Measurements from ENCODE around the gene PALD1.
A peak's percentile ranks its signal among the peaks of the same experiment; 100 is the strongest.

Gene PALD1

DNA sequence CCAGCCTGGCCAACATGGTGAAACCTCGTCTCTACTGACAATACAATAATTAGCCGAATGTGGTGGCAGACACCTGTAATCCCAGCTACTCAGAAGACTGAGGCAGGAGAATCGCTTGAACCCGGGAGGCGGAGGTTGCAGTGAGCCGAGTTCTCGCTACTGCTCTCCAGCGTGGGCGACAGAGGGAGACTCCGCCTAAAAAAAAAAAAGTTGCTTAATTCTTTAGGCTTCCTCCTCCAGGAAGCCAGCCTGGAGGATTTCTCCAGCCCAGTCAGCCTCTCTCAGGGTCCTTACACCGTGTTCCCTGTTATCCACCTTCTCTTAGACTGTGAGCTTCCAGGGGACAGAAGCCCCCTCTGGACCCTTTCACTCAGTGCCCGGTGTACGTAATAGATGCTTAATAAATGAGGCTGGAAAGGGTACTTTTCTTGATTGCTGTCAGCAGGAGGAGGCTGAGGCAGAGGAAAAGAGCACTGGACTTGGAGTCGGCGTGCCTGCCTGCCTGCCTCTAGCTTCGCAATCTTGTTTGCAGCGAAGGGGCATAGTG, 20.7 kb upstream of the PALD1 start:
- DNase-seq (ENCODE audit: low read depth in 3 of 3) = no peak

- peak in 2 of 3 donors; percentile 37 to 46 for DNase-seq (ENCODE audit: low read depth in 3 of 3)
Observed at GRCh38 chr10:70458329-70459060, 20.1 kb upstream of the PALD1 start.

DNA sequence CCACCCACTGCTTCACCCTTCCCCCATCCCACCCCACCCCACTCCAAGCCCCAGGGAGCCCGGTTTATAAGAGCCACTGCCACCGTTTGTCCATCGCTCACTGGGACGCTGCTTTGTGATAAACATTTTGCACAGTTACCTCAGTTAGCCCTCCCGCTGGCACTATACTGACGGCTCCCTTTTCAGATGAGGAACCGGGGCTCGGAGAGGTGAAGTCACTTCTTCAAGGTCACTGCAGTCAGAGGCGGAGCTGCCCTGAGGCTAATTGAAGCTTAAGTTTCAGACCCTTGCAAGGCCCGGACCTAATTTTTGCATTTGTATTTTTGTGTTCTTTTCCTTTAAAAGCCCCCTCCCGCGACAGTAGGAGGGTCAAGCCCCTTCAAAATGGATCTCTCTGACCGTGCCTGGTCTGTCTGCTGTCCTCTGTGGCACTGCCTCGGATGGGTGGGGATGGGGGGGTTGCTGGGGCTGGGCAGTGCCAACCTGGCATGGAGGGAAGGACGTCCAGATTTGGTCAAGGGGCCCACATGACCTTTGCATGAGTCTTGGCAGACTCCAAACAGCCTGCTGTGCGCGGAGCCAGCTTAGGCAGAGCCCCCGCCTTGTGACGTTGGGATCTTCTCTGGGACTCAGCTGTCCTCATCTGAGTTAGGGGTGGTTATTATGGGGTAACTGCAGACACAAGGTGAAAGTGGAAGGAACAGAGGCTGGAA, 19.4 kb upstream of the PALD1 start:
- DNase-seq (ENCODE audit: low read depth in 3 of 3) = no peak

GRCh38 chr10:70459774-70460490, 18.6 kb upstream of the PALD1 start:
- no peak for DNase-seq (ENCODE audit: low read depth in 3 of 3)

DNA sequence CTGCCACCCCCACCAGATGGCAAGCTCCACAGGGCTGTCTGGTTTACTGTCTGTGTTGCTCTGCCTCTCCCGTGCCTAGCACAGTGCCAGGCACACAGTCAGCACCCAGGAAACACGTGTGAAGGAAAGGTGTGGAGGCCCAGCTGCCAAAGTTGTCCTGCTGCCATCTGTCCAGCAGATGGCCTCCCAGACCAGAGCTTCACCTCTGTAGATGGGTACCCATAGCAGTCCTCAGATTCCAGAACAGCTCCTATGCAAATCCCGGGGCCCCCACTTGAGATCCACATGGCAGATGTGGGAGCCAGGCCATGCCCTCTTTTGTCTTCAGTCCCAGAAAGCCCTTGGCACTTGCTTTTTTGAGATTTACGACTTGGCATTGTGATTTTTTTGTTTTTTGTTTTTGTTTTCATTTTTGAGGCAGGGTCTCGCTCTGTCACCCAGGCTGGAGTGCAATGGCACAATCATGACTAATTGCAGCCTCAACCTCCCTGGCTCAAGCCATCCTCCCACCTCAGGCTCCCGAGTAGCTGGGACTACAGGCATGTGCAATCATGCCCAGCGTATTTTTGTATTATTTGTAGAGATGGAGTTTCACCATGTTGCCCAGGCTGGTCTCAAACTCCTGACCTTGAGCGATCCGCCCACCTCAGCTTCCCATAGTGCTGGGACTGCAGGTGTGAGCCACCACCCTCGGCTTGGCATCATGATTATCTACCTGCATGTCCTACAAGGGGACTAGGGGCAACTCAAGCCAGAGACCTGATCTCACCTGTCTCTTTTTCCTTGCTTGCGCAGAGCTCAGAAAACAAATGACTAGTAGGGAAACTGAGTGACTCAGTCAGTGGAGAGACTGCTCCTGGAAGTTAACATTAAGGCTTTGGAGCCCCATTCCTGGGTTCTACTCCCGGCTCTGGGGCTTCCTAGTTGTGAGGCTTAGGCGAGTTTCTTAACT, 16.9 kb upstream of the PALD1 start:
- peak in 1 of 3 donors; percentile 16 for DNase-seq (ENCODE audit: low read depth in 3 of 3)

GRCh38 chr10:70462349-70462984, 16.1 kb upstream of the PALD1 start:
- no peak for DNase-seq (ENCODE audit: low read depth in 3 of 3)

GRCh38 chr10:70465278-70465677, 13.3 kb upstream of the PALD1 start:
- DNase-seq (ENCODE audit: low read depth in 3 of 3) = no peak

DNA sequence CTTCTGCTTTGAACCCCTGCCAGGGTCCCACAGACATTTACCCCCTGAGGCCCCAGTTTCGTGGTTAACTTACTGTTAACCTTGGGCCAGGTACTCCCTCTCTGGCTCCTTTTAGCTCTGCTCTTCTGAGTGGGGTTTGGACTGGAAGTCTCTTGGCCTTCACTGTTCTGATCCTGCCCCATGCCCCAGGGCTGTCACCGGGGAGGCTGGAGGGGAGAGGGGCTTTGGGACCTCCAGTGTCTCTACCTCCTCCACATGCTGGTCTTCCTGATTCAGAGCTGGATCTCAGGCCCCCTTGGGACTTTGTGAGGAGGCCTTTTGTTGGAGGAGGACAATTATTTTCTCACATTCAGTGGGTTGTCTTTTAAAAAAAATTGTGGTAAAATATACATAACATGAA, 12.7 kb upstream of the PALD1 start:
- no peak for DNase-seq (ENCODE audit: low read depth in 3 of 3)

DNA sequence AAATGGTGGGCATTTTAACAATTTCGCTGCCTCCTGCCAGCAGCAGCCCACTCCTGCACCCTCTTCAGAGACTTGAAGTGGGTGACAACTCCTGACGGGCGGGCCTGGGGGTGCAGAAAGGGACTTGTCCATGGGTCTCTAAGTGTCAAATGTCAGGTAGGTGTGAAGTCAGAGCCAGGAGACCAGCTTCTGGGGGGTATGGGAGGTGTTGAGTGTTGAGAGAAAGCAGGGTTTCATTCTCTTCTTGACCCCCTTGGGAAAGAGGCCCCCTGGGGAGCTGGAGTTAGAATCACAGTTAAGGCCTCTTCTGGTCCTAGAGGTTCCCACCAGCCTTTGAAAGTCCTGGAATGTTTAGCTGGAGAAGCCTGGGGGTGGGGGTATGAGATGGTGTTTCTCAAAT, 11.6 kb upstream of the PALD1 start:
- DNase-seq (ENCODE audit: low read depth in 3 of 3) = no peak

DNA sequence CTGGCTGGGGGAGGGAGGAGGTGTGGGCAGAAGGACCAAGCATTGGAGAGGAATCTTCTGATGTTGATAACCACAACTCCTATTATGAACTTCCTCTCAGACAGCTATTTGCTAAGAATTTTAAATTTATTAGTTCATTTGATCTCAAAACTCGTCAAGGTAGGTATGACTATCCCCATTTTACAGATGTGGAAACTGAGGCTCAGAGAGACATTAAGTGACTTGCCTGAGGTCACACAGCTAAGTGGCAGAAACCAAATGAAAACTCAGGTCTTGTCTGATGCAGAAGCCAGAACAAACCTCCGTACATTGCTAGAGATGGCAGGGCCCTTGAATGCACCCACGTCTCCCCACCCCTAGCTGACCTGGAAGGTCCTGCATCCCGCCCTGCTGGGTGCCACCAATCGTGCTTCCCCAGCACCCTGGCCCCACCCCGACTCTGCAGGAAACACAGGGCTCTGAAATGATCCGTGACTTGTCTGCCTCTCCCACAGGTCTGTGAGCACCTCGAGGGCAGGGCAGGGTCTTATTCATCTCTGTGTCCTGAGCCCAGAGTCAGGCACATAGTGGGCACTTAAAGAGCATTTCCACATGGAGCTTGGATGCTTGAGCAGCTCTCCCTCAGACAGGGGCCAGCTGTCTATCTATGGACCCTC, 5.6 kb upstream of the PALD1 start:
- DNase-seq (ENCODE audit: low read depth in 3 of 3) = no peak

- no peak for DNase-seq (ENCODE audit: low read depth in 3 of 3)
Observed at GRCh38 chr10:70474780-70475179, 3.8 kb upstream of the PALD1 start.

DNA sequence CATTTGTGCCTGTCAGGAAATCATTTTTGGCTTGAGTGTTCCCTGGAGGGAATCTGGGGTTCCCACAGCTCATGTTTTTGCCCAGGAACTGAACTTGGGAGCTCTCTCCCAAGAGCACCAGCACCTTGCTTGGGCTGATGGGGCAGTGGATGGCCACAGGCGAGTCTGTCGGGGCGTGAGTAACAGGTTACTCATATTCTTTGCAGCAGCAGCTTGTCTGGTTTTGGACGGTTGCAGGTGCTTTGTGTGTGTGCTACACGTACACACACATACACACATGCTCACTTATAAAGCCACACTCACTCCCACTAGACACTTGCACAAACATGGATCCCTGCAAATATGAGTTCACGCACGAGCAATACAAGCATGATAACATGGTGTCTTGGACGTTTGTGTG, 2.9 kb upstream of the PALD1 start:
- DNase-seq (ENCODE audit: low read depth in 3 of 3) = peak in 1 of 3 donors; percentile 8

DNA sequence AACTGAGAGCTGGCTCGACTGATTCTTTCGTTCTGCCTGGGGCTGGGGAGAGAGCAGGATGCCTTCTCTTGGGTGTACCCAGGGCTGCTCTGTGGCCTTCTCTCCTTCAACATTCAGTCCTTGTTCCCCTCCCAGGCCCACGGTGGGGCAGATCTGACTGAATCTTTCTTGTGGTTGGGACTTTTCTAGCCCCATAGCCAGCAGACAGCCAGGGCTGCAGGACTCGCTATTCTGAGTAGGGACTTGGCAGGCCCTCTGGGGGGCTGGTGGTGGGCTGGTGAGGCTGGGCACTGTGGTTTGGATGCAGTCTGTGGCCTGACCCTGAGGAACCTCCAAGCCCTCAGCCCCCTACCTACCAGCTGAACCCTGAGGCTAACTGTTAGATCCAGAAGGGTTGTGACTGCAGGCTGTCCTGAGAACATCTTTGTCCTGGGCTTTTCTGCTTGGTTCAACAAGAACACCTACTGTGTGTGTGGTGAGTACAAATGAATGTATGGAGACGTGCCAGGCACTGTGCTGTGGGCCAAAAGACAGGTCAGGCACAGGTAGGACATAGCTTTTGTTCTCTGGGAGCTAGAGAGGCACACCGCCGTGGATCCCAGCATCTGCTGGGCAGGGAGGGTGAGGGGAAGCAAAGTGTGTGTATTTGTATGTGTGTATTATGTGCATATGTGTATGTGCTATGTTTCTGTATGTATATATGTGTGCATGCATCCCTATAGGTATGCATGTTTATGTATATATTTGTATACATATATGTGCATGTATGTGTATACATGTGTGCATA, 2.1 kb upstream of the PALD1 start:
- no peak for DNase-seq (ENCODE audit: low read depth in 3 of 3)

- DNase-seq (ENCODE audit: low read depth in 3 of 3) = peak; percentile 41 to 64 (median 61)
Observed at GRCh38 chr10:70477661-70478162, 855 bp upstream of the PALD1 start.

- no peak for DNase-seq (ENCODE audit: low read depth in 3 of 3)
Observed at GRCh38 chr10:70479165-70479581, 606 bp downstream of the PALD1 start.

DNA sequence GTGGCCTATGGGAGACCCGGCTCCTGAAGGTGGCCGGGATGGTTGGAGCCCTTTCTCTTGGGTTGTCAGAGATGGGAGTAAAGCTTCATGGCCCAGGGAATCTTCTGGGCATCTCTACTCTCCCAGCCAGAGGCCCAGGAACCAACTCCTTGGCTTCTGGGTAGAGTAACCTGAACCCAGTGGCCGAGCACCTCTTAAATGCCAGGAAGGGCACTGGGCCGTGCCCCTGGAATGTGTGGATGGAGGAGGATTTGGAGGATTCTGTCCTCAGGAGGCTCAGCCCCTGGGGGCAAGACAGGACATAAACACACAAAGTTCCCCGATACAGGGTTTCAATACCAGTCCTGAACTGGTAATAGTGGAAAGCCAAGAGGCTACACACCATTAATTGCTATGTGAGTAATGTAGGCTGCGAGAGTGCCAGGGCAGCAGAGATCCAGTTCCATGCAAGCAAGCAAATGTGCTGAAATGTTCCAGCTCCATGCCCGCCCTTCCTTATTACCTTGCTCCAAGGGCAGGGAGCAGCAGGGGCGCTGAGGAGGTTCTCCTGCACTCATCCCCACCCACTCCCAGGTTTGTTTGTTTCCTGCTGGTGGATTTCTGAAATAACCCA, 1.2 kb downstream of the PALD1 start:
- no peak for DNase-seq (ENCODE audit: low read depth in 3 of 3)

GRCh38 chr10:70480239-70480861, 1.8 kb downstream of the PALD1 start:
- peak in 1 of 3 donors; percentile 8 for DNase-seq (ENCODE audit: low read depth in 3 of 3)

- DNase-seq (ENCODE audit: low read depth in 3 of 3) = no peak
Observed at GRCh38 chr10:70481105-70481504, 2.5 kb downstream of the PALD1 start.

Measured in stimulated activated CD4-positive, alpha-beta T cell treated with anti-CD3 and anti-CD28 coated beads, TNF-alpha, amount 100 ng/mL, for 48 hours (primary cell).